Measurements from ENCODE around the gene RFLNA. TPM values are rescaled to one million over a fixed set of nuclear protein-coding genes. Genes with fewer than 3 reads are reported as not detected.

The RFLNA gene
- polyA plus RNA-seq, 1 donor from 2014 or later = 9.6 TPM

DNA sequence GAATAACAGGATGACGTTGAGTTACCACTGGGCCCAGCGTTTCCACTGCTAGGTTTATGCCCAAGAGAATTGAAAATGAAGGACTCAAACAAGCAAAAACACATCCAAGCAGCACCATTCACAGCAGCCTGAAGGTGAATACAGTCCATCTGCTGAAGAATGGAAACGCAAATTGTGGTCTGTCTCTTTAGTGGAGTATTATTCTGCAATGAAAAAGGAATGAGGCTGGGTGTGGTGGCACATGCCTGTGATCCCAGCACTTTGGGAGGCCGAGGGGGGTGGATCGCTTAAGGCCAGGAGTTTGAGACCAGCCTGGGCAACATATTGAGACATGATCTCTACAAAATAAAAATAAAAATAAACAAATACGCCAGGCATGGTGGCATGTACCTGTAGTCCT is 41.9 kb upstream of the RFLNA start:
- H3K9me2 ChIP-seq (ENCODE audit: insufficient read depth, low read length) = no peaks in the 10 kb centered on the region
- no peak overlapping the region for H3K27ac ChIP-seq (ENCODE audit: low read length)
- H3K27me3 ChIP-seq (ENCODE audit: insufficient read depth, low read depth, low read length) = no peaks in the 10 kb centered on the region
- no peaks in the 10 kb centered on the region for H3K79me2 ChIP-seq (replicated peaks; ENCODE audit: insufficient read depth, low read length)
- no peaks in the 10 kb centered on the region for H4K20me1 ChIP-seq (ENCODE audit: insufficient read depth)
- H3K4me3 ChIP-seq (ENCODE audit: low read length) = no peak overlapping the region
- no peaks in the 10 kb centered on the region for H3K36me3 ChIP-seq (ENCODE audit: insufficient read depth, low read length)
- H2AFZ ChIP-seq (ENCODE audit: low read depth, low read length) = no peak overlapping the region
- H3F3A ChIP-seq (ENCODE audit: insufficient read depth, low read length, poor library complexity, severe bottlenecking) = no peaks in the 10 kb centered on the region
- H3K9me3 ChIP-seq (ENCODE audit: low read length) = no peaks in the 10 kb centered on the region
- no peak overlapping the region for H3K4me2 ChIP-seq (ENCODE audit: low read length)
- no peak for TF ChIP-seq SMC3 (conservative IDR thresholded peaks at IDR 0.05; ENCODE audit: poor library complexity)
- no peak for TF ChIP-seq POLR2AphosphoS5 (IDR thresholded peaks at IDR 0.05)
- TF ChIP-seq TAF1 (IDR thresholded peaks at IDR 0.05; ENCODE audit: low read depth) = no peak
- TF ChIP-seq RAD21 (conservative IDR thresholded peaks at IDR 0.05) = no peak
- no peak for TF ChIP-seq EZH2 (IDR thresholded peaks at IDR 0.05; ENCODE audit: borderline replicate concordance, insufficient read depth, low read length, poor library complexity, severe bottlenecking)
- TF ChIP-seq, protein P1, sequence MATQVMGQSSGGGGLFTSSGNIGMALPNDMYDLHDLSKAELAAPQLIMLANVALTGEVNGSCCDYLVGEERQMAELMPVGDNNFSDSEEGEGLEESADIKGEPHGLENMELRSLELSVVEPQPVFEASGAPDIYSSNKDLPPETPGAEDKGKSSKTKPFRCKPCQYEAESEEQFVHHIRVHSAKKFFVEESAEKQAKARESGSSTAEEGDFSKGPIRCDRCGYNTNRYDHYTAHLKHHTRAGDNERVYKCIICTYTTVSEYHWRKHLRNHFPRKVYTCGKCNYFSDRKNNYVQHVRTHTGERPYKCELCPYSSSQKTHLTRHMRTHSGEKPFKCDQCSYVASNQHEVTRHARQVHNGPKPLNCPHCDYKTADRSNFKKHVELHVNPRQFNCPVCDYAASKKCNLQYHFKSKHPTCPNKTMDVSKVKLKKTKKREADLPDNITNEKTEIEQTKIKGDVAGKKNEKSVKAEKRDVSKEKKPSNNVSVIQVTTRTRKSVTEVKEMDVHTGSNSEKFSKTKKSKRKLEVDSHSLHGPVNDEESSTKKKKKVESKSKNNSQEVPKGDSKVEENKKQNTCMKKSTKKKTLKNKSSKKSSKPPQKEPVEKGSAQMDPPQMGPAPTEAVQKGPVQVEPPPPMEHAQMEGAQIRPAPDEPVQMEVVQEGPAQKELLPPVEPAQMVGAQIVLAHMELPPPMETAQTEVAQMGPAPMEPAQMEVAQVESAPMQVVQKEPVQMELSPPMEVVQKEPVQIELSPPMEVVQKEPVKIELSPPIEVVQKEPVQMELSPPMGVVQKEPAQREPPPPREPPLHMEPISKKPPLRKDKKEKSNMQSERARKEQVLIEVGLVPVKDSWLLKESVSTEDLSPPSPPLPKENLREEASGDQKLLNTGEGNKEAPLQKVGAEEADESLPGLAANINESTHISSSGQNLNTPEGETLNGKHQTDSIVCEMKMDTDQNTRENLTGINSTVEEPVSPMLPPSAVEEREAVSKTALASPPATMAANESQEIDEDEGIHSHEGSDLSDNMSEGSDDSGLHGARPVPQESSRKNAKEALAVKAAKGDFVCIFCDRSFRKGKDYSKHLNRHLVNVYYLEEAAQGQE (IDR thresholded peaks at IDR 0.05; ENCODE audit: borderline replicate concordance) = no peak
- TF ChIP-seq EP300 (conservative IDR thresholded peaks at IDR 0.05; ENCODE audit: poor library complexity, severe bottlenecking) = no peak
- no peak for TF ChIP-seq MXI1 (conservative IDR thresholded peaks at IDR 0.05; ENCODE audit: poor library complexity, severe bottlenecking)
- TF ChIP-seq, protein P2, sequence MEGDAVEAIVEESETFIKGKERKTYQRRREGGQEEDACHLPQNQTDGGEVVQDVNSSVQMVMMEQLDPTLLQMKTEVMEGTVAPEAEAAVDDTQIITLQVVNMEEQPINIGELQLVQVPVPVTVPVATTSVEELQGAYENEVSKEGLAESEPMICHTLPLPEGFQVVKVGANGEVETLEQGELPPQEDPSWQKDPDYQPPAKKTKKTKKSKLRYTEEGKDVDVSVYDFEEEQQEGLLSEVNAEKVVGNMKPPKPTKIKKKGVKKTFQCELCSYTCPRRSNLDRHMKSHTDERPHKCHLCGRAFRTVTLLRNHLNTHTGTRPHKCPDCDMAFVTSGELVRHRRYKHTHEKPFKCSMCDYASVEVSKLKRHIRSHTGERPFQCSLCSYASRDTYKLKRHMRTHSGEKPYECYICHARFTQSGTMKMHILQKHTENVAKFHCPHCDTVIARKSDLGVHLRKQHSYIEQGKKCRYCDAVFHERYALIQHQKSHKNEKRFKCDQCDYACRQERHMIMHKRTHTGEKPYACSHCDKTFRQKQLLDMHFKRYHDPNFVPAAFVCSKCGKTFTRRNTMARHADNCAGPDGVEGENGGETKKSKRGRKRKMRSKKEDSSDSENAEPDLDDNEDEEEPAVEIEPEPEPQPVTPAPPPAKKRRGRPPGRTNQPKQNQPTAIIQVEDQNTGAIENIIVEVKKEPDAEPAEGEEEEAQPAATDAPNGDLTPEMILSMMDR (IDR thresholded peaks at IDR 0.05; ENCODE audit: poor library complexity, severe bottlenecking) = no peak
- no peak overlapping the region for H3K9ac ChIP-seq (ENCODE audit: low read length)

DNA sequence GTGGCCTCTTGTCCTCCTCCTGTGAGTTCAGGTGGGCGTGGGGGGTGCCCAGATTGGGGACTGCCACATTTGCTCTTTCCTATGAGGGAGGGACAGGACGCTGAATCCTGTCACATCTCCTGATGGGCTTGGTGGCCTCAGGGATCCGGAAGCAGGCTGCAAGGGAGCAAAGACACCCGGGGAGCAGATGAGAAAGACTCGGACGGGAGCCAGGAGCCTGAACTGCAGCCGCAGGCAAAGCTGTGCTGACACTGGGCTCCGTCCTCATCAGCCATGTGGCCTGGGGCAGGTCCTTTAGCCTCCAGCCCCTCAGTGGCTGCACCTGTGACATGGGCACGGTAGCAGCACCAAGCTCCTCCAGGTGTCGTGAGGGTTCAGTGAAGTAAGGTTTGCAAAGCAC is 40.8 kb upstream of the RFLNA start:
- H3K4me2 ChIP-seq (ENCODE audit: low read length) = no peak overlapping the region
- no peaks in the 10 kb centered on the region for H3F3A ChIP-seq (ENCODE audit: insufficient read depth, low read length, poor library complexity, severe bottlenecking)
- no peaks in the 10 kb centered on the region for H3K79me2 ChIP-seq (replicated peaks; ENCODE audit: insufficient read depth, low read length)
- H3K36me3 ChIP-seq (ENCODE audit: insufficient read depth, low read length) = no peaks in the 10 kb centered on the region
- no peak overlapping the region for H3K27ac ChIP-seq (ENCODE audit: low read length)
- H3K9me2 ChIP-seq (ENCODE audit: insufficient read depth, low read length) = no peaks in the 10 kb centered on the region
- H3K9me3 ChIP-seq (ENCODE audit: low read length) = no peaks in the 10 kb centered on the region
- no peak for TF ChIP-seq SMC3 (conservative IDR thresholded peaks at IDR 0.05; ENCODE audit: poor library complexity)
- no peak for TF ChIP-seq RAD21 (conservative IDR thresholded peaks at IDR 0.05)
- TF ChIP-seq, protein P2 (IDR thresholded peaks at IDR 0.05; ENCODE audit: poor library complexity, severe bottlenecking) = no peak
- no peak for TF ChIP-seq TAF1 (IDR thresholded peaks at IDR 0.05; ENCODE audit: low read depth)
- TF ChIP-seq POLR2AphosphoS5 (IDR thresholded peaks at IDR 0.05) = no peak
- TF ChIP-seq, protein P1 (IDR thresholded peaks at IDR 0.05; ENCODE audit: borderline replicate concordance) = no peak
- TF ChIP-seq MXI1 (conservative IDR thresholded peaks at IDR 0.05; ENCODE audit: poor library complexity, severe bottlenecking) = no peak
- TF ChIP-seq EZH2 (IDR thresholded peaks at IDR 0.05; ENCODE audit: borderline replicate concordance, insufficient read depth, low read length, poor library complexity, severe bottlenecking) = no peak
- TF ChIP-seq EP300 (conservative IDR thresholded peaks at IDR 0.05; ENCODE audit: poor library complexity, severe bottlenecking) = no peak
- H3K4me3 ChIP-seq (ENCODE audit: low read length) = no peak overlapping the region
- H2AFZ ChIP-seq (ENCODE audit: low read depth, low read length) = no peak overlapping the region
- no peaks in the 10 kb centered on the region for H3K27me3 ChIP-seq (ENCODE audit: insufficient read depth, low read depth, low read length)
- H3K9ac ChIP-seq (ENCODE audit: low read length) = no peak overlapping the region
- H4K20me1 ChIP-seq (ENCODE audit: insufficient read depth) = no peaks in the 10 kb centered on the region
